Activated CD8-positive, alpha-beta T cell treated with anti-CD3 and anti-CD28 coated beads, Interleukin-2, amount 10 ng/mL, durations not matched to agents 7 days and 5 days (primary cell): ENCODE measurements around the gene RPL13. TPM values are rescaled to one million over a fixed set of nuclear protein-coding genes. Genes with fewer than 3 reads are reported as not detected.

Source experiments
- ATAC-seq: fragments of 150-1000 bp; cut with Tn5 transposase; one replicate; pipeline ENCODE4 v1.10.0; 2021; ENCODE audit warnings: moderate library complexity
- CTCF ChIA-PET: fragments of 350-600 bp; sonication (Branson Sonifier 250); formaldehyde crosslinking; loops from one replicate; lab custom pipeline; 2021; ENCODE audit warnings: antibody characterized with exemption; lab: Charles Lee
- POLR2A ChIA-PET: fragments of 350-600 bp; sonication (Branson Sonifier 250); formaldehyde crosslinking; loops from one replicate; lab custom pipeline; 2021; ENCODE audit warnings: antibody characterized with exemption; lab: Charles Lee
- DNase-seq: peaks from one replicate; pipeline ENCODE4 v3.0.0-alpha.2; 2020
- H3K27ac Mint-ChIP-seq: one replicate; pipeline ENCODE4 v1.8.0; 2021; ENCODE audit warnings: mild to moderate bottlenecking, mixed read lengths
- H3K27me3 Mint-ChIP-seq: one replicate; pipeline ENCODE4 v1.8.0; 2021; ENCODE audit warnings: low read depth, mixed read lengths
- H3K36me3 Mint-ChIP-seq: one replicate; pipeline ENCODE4 v1.8.0; 2021; ENCODE audit warnings: low read depth, mixed read lengths
- H3K4me1 Mint-ChIP-seq: one replicate; pipeline ENCODE4 v1.8.0; 2021; ENCODE audit warnings: low read depth, mixed read lengths
- H3K4me3 Mint-ChIP-seq: one replicate; pipeline ENCODE4 v1.8.0; 2021; ENCODE audit warnings: mild to moderate bottlenecking, mixed read lengths
- H3K9me3 Mint-ChIP-seq: one replicate; pipeline ENCODE4 v1.8.0; 2022; ENCODE audit warnings: mixed read lengths; ENCODE audit not compliant: insufficient read depth
- total RNA-seq, 2 experiments: library from RNA; stranded (reverse); gene quantifications; one replicate each; pipeline ENCODE4 v1.2.3, GENCODE V29; 2021

The RPL13 gene
- total RNA-seq, 2 experiments from 2014 or later: 1,842 to 1,844 TPM

DNA sequence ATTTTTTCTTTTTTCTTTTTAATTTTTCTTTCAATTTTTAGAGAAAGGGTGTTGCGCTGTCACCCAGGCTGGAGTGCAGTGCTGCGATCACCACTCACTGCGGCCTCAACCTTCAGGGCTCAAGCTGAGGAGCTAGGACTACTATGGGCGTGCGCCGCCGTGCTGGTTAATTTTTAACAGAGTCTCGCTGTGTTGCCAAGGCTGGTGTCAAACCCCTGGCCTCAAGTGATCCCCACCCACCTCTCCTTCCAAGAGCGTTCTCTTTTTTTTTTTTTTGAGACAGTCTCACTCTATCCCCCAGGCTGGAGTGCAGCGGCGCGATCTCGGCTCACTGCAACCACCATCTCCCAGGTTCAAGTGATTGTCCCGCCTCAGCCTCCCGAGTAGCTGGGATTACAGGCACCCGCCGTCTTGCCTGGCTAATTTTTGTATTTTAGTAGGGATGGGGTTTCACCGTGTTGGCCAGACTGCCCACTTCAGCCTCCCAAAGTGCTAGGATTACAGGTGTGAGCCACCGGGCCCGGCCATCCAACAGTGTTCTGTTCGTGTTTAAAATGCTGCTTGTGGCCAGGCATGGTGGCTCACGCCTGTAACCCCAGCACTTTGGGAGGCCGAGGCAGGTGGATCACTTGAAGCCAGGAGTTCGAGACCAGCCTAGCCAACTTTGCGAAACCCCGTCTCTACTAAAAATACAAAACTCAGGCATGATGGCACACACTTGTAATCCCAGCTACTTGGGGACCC lies 14.5 kb upstream of the RPL13 start:
- no peaks in the 10 kb centered on the region for H3K9me3 Mint-ChIP-seq
- no peak overlapping the region for H3K27ac Mint-ChIP-seq
- no peaks in the 10 kb centered on the region for H3K27me3 Mint-ChIP-seq
- peaks cover 24% of the 10 kb centered on the region for H3K4me1 Mint-ChIP-seq
- ATAC-seq (no peak), DNase-seq (no peak)
- POLR2A ChIA-PET: interaction anchor here (0.7 kb wide), 1 partner anchor 932 kb away, joined by 5 read pairs; no protein-coding TSS in a partner anchor
- CTCF ChIA-PET: no interaction called here
- no peak overlapping the region for H3K4me3 Mint-ChIP-seq
- H3K36me3 Mint-ChIP-seq: peaks cover 39% of the 10 kb centered on the region

DNA sequence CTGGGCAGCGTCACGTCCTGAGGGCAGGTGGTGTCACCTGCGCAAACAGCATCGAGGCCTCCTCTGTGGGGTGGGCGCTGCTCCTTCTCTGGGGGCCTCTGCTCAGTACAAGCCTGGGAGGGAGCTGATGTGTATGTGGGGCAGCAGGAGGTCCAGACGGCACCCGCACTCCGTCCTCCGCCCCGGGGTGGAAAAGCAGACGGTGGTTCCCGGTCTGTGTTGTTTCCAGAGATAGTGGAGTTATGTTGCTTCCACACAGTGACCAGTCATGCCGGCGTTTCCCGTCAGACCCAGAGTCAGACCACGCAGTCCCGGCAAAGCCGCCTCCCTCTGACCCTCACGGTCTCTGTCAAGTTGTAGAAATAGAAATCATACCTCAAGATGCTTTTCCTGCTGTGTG lies 13.7 kb upstream of the RPL13 start:
- Mint-ChIP-seq H3K27ac (no peak overlapping the region), H3K9me3 (no peaks in the 10 kb centered on the region), H3K36me3 (peaks cover 40% of the 10 kb centered on the region), H3K27me3 (no peaks in the 10 kb centered on the region), H3K4me3 (no peak overlapping the region), H3K4me1 (peaks cover 24% of the 10 kb centered on the region)
- DNase-seq (no peak), ATAC-seq (no peak)
- ChIA-PET CTCF (no interaction called here), POLR2A (no interaction called here)

DNA sequence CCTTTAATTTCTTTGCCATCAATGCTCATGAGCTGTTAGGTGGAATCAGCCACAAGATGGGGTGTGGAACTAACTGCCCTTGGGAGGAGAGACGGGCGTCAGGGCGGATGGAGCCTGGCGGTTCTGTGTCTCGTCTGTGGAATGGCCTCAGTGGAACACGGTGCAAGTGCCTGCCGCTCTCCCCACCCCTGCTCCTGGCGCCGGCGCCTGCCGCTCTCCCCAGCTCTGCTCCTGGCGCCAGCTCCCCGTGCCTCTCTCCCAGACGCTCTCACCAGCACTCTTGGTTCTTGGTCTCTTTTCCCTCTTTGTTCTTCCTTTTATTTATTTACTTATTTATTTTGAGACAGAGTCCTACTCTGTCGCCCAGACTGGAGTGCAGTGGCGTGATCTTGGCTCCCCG lies 13.2 kb upstream of the RPL13 start:
- Mint-ChIP-seq H3K27ac (no peak overlapping the region), H3K4me3 (no peak overlapping the region), H3K9me3 (no peaks in the 10 kb centered on the region), H3K36me3 (peaks cover 39% of the 10 kb centered on the region), H3K4me1 (peaks cover 24% of the 10 kb centered on the region), H3K27me3 (no peaks in the 10 kb centered on the region)
- ATAC-seq: no peak
- ChIA-PET POLR2A (no interaction called here), CTCF (no interaction called here)
- DNase-seq: no peak

DNA sequence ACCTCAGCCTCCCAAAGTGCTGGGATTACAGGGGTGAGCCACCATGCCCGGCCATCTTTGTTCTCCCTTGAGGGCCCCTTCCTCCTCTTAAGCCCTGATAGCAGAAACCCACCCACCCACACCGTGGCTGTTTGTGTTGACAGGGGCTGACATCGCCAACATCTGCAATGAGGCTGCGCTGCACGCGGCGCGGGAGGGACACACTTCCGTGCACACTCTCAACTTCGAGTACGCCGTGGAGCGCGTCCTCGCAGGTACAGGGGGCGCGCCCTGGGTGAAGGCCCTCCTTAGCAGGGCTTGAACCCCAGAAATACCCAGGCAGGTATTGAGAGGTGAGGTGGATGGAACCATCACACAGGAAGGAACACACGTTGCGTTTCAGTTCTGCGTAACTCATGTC lies 12.6 kb upstream of the RPL13 start:
- ChIA-PET CTCF (interaction anchor here (1.8 kb wide), 1 partner anchor 9 kb away, joined by 8 read pairs; no protein-coding TSS in a partner anchor), POLR2A (interaction anchor here (2.1 kb wide), 1 partner anchor 39 kb away, joined by 9 read pairs; the partner anchor contains the start of gene SPG7)
- Mint-ChIP-seq H3K36me3 (peaks cover 39% of the 10 kb centered on the region), H3K27ac (peak overlapping the region; percentile 86), H3K9me3 (no peaks in the 10 kb centered on the region), H3K4me1 (peaks cover 24% of the 10 kb centered on the region), H3K27me3 (no peaks in the 10 kb centered on the region), H3K4me3 (no peak overlapping the region)
- no peak for ATAC-seq
- no peak for DNase-seq

DNA sequence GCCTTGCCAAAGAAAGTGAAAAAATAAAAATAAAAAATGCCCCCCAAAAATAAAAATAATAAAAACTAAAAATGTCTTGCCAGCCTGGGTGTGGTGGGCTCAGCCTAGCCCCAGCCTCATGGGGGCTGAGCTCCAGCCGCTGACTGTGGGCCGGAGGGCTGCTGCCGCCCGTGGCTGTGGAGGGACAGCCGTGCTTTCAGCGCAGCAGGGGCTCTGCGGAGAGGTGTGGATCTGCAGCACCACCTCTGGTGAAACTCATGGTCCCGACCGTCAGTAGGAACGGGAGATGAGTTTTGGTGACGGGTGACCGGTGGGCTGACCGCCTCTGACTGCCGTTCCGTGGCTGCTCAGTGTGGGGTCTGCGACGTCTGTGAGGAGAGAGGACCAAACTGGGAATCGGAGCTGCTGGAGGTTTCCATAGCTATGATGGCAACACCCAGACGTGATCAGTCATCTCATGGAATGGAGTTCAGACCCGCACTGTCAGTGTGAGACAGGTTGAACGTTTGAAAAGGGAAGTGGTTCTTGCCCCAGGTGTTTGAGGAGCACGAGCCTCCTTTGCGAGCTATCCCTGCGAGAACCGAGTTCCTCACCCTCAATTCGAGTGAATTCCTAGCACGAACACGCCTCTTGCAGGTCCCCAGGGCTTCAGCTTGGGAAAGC lies 12.0 kb upstream of the RPL13 start:
- H3K4me3 Mint-ChIP-seq: peak overlapping the region; percentile 4
- DNase-seq (no peak), ATAC-seq (peak; percentile 32)
- peak overlapping the region; percentile 86 for H3K27ac Mint-ChIP-seq
- H3K4me1 Mint-ChIP-seq: peaks cover 24% of the 10 kb centered on the region
- H3K9me3 Mint-ChIP-seq: no peaks in the 10 kb centered on the region
- POLR2A ChIA-PET: interaction anchor here (0.6 to 2.1 kb wide), 11 partner anchors 8 to 331 kb away, joined by 3 to 9 read pairs (median 3); partner anchors contain the start of genes SPG7 and ZNF778
- H3K36me3 Mint-ChIP-seq: peaks cover 39% of the 10 kb centered on the region
- H3K27me3 Mint-ChIP-seq: no peaks in the 10 kb centered on the region
- CTCF ChIA-PET: interaction anchor here (1.4 to 1.9 kb wide), 5 partner anchors 8 to 151 kb away, joined by 3 to 9 read pairs (median 5); partner anchors contain the start of gene SPG7

DNA sequence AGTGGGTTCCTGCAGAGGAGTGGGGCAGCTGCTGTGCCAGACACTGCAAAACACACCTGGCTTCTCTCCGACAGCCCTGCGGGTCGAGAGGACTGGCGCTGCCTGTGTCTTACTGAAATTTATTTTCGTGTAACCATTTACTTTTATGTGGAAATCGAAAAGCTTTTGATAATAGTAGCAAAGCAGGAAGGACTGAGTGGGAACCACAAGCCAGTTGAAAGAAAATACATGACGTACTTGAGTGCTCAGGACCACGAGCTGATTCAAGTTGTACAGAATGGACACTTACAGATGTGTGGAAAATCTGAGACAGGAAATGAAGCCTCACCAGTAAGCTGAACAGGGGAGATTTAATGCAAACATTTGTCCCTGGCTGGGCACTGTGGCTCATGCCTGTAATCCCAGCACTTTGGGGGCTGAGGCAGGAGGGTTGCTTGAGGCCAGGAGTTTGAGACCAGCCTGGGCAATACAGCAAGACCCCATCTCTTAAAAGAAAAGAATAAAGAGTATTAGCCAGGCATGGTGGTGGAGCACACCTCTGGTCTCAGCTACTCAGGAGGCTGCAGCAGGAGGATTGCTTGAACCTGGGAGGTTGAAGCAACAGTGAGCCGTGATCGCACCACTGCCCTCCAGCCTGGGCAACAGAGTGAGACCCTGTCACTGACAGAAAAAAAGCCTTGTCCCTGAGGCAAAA lies 11.3 kb upstream of the RPL13 start:
- ATAC-seq (peak; percentile 87), DNase-seq (peak; percentile 53)
- Mint-ChIP-seq H3K9me3 (no peaks in the 10 kb centered on the region), H3K27ac (peak overlapping the region; percentile 86), H3K4me3 (peak overlapping the region; percentile 4), H3K27me3 (no peaks in the 10 kb centered on the region), H3K36me3 (peaks cover 39% of the 10 kb centered on the region), H3K4me1 (peaks cover 24% of the 10 kb centered on the region)
- POLR2A ChIA-PET: interaction anchor here (0.6 to 2.1 kb wide), 12 partner anchors 8 to 332 kb away, joined by 3 to 9 read pairs (median 3); partner anchors contain the start of genes SPG7 and ZNF778
- CTCF ChIA-PET: interaction anchor here (0.9 to 1.9 kb wide), 6 partner anchors 8 to 151 kb away, joined by 3 to 9 read pairs (median 4); partner anchors contain the start of gene SPG7

DNA sequence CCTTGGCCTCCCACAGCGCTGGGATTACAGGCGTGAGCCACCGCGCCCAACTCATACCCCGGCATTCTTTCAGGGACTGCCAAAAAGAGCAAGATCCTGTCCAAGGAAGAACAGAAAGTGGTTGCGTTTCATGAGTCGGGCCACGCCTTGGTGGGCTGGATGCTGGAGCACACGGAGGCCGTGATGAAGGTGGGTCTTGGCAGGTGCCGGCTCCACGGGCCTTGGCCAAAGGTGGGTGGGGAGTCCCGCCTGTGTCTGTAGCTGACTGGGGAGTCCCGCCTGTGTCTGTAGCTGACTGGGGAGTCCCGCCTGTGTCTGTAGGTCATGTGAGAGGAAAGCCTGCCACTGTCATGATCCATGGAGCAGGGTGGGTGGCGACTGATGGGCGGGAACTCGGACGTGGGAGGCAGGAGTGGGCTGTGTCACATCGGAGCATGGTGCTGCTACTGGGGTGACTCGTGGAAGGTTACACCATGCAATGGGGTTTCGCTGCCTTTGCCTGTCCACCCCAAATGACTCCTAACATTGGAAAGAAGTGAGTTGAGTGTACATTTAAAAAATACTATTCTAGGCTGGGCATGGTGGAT lies 10.0 kb upstream of the RPL13 start:
- POLR2A ChIA-PET: interaction anchor here (1.6 kb wide), 1 partner anchor 11 kb away, joined by 8 read pairs; no protein-coding TSS in a partner anchor
- DNase-seq (no peak), ATAC-seq (no peak)
- peaks cover 24% of the 10 kb centered on the region for H3K4me1 Mint-ChIP-seq
- no peak overlapping the region for H3K27ac Mint-ChIP-seq
- H3K9me3 Mint-ChIP-seq: no peaks in the 10 kb centered on the region
- CTCF ChIA-PET: no interaction called here
- H3K27me3 Mint-ChIP-seq: no peaks in the 10 kb centered on the region
- no peak overlapping the region for H3K4me3 Mint-ChIP-seq
- H3K36me3 Mint-ChIP-seq: peaks cover 32% of the 10 kb centered on the region

DNA sequence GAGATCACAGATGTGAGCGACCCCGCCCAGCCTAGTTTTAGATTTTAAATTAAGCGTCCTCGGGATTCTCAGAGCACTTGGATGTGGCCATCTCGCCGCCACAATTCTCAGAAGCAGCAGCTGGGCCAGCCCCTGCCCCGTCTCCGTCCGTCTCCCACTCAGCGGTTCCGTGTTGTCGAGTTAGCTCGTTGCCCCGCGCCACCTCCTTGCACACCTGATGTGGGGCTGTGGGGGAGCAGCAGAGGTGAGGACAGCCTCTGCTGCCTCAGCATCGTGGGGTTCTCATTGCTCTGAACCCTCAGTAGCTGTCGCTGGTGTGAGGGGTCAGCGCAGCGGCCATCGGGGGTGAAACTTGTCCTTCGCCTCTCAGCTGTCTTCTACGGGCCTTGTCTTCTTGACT lies 8.2 kb upstream of the RPL13 start:
- H3K4me1 Mint-ChIP-seq: peaks cover 36% of the 10 kb centered on the region
- H3K27me3 Mint-ChIP-seq: no peaks in the 10 kb centered on the region
- ChIA-PET CTCF (no interaction called here), POLR2A (no interaction called here)
- ATAC-seq (no peak), DNase-seq (no peak)
- H3K4me3 Mint-ChIP-seq: no peak overlapping the region
- H3K27ac Mint-ChIP-seq: no peak overlapping the region
- H3K9me3 Mint-ChIP-seq: no peaks in the 10 kb centered on the region
- peaks cover 40% of the 10 kb centered on the region for H3K36me3 Mint-ChIP-seq

DNA sequence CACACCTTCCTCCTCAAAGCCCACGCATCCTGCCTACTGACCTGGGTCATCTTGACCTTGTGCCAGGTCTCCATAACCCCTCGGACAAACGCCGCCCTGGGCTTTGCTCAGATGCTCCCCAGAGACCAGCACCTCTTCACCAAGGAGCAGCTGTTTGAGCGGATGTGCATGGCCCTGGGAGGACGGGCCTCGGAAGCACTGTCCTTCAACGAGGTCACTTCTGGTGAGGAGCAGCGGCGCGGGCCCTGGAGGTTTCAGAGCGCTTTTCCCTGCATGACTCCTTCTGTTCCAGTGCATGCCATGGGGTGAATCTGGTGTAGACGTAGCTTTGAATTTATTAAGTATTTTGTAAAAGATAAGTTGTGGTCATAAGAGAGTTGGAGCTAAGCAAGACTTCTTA lies 7.6 kb upstream of the RPL13 start:
- ATAC-seq: no peak
- Mint-ChIP-seq H3K4me3 (no peak overlapping the region), H3K27ac (no peak overlapping the region), H3K27me3 (no peaks in the 10 kb centered on the region), H3K4me1 (peaks cover 41% of the 10 kb centered on the region), H3K36me3 (peaks cover 42% of the 10 kb centered on the region), H3K9me3 (no peaks in the 10 kb centered on the region)
- POLR2A ChIA-PET: interaction anchor here (0.7 kb wide), 1 partner anchor 438 kb away, joined by 3 read pairs; no protein-coding TSS in a partner anchor
- CTCF ChIA-PET: no interaction called here
- no peak for DNase-seq

DNA sequence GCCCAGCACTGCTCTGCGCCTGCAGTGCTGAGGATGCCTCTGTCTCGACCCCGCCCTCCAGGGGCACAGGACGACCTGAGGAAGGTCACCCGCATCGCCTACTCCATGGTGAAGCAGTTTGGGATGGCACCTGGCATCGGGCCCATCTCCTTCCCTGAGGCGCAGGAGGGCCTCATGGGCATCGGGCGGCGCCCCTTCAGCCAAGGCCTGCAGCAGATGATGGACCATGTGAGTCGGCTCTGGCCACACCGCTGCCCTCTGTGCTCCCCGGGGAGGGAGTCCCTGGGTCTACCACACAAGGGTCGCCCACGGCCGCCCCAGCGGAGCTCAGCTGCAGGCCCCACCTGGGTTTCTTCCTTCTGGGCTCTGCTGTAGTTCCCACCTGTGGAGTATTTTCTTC lies 6.7 kb upstream of the RPL13 start:
- Mint-ChIP-seq H3K27ac (no peak overlapping the region), H3K27me3 (no peaks in the 10 kb centered on the region), H3K36me3 (peaks cover 37% of the 10 kb centered on the region), H3K4me3 (no peak overlapping the region), H3K9me3 (no peaks in the 10 kb centered on the region), H3K4me1 (peaks cover 33% of the 10 kb centered on the region)
- ChIA-PET CTCF (no interaction called here), POLR2A (no interaction called here)
- ATAC-seq (no peak), DNase-seq (no peak)

DNA sequence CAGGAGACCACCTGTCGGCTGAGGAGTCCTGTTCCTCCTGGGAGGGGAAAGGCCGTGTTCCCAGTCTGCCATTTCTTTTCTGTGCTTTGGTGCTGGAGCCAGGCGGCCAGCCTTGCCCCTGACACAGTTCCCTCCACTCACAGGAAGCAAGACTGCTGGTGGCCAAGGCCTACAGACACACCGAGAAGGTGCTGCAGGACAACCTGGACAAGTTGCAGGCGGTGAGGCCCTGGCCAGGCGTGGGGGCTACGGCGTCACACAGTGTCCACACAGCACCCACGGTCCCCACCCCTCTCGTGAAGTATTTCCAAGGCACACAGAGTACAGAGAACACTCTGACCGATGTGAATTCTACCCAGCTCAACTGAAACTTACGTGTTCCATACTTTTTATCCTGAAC lies 6.1 kb upstream of the RPL13 start:
- Mint-ChIP-seq H3K36me3 (peaks cover 33% of the 10 kb centered on the region), H3K9me3 (no peaks in the 10 kb centered on the region), H3K27ac (no peak overlapping the region), H3K4me1 (peaks cover 27% of the 10 kb centered on the region), H3K27me3 (no peaks in the 10 kb centered on the region), H3K4me3 (no peak overlapping the region)
- ATAC-seq: no peak
- DNase-seq: no peak
- CTCF ChIA-PET: no interaction called here
- POLR2A ChIA-PET: no interaction called here
